Duodenal mucosa (tissue), 2 donors: ENCODE measurements around the gene ARMC7.
"Not testable (repeated sequence)": the region's sequence is repeated elsewhere in the genome, so short reads cannot be mapped to it uniquely, and the experiment has no call there.

Source experiments
- H3K27ac ChIP-seq: one replicate; pipeline ENCODE4 v1.7.0; 2013; ENCODE audit warnings: low read depth, low read length
- H3K27me3 ChIP-seq, 2 donors: one replicate each; pipeline ENCODE4 v1.7.0; 2013; ENCODE audit warnings: low read length in 2 of 2, control low read depth in 1 of 2; ENCODE audit not compliant: insufficient read depth in 2 of 2, control insufficient read depth in 1 of 2
- H3K36me3 ChIP-seq, 2 donors: one replicate each; pipeline ENCODE4 v1.7.0; 2013; ENCODE audit warnings: low read length in 2 of 2, control low read depth in 1 of 2; ENCODE audit not compliant: insufficient read depth in 2 of 2, control insufficient read depth in 1 of 2
- H3K4me1 ChIP-seq, 2 donors: one replicate each; pipeline ENCODE4 v1.7.0; 2013; ENCODE audit warnings: low read length in 2 of 2, control low read depth in 1 of 2; ENCODE audit not compliant: insufficient read depth in 2 of 2, control insufficient read depth in 1 of 2
- H3K4me3 ChIP-seq, 2 donors: one replicate each; pipeline ENCODE4 v1.7.0; 2013; ENCODE audit warnings: low read length in 2 of 2, low read depth in 1 of 2
- H3K9ac ChIP-seq, 2 donors: one replicate each; pipeline ENCODE4 v1.7.0; 2013; ENCODE audit warnings: low read length in 2 of 2, low read depth in 1 of 2
- H3K9me3 ChIP-seq, 2 donors: one replicate each; pipeline ENCODE4 v1.7.0; 2013; ENCODE audit warnings: low read length in 2 of 2, control low read depth in 1 of 2; ENCODE audit not compliant: control insufficient read depth in 1 of 2

The ARMC7 gene

GRCh38 chr17:75065562-75066151 is 44.1 kb upstream of the ARMC7 start:
- no peak overlapping the region for H3K27ac ChIP-seq
- no peaks in the 10 kb centered on the region for H3K9me3 ChIP-seq
- no peak overlapping the region for H3K4me3 ChIP-seq
- no peaks in the 10 kb centered on the region for H3K27me3 ChIP-seq
- no peak overlapping the region for H3K9ac ChIP-seq
- H3K36me3 ChIP-seq: peaks cover 23 to 48% of the 10 kb centered on the region in 2 donors
- no peaks in the 10 kb centered on the region for H3K4me1 ChIP-seq

GRCh38 chr17:75067856-75068255 is 41.9 kb upstream of the ARMC7 start:
- H3K9ac ChIP-seq: no peak overlapping the region
- H3K9me3 ChIP-seq: no peaks in the 10 kb centered on the region
- no peaks in the 10 kb centered on the region for H3K4me1 ChIP-seq
- H3K4me3 ChIP-seq: no peak overlapping the region
- no peak overlapping the region for H3K27ac ChIP-seq
- peaks cover 14 to 26% of the 10 kb centered on the region in 2 donors for H3K36me3 ChIP-seq
- no peaks in the 10 kb centered on the region for H3K27me3 ChIP-seq

- Histone ChIP-seq H3K4me3 (no peak overlapping the region), H3K4me1 (no peaks in the 10 kb centered on the region), H3K9ac (no peak overlapping the region), H3K27me3 (no peaks in the 10 kb centered on the region), H3K9me3 (no peaks in the 10 kb centered on the region), H3K36me3 (peaks cover 6 to 17% of the 10 kb centered on the region in 2 donors), H3K27ac (no peak overlapping the region)
These were observed 41.0 kb upstream of the ARMC7 start for GRCh38 chr17:75068750-75069149.

GRCh38 chr17:75069783-75070182 is 40.0 kb upstream of the ARMC7 start:
- H3K4me3 ChIP-seq: no peak overlapping the region
- H3K36me3 ChIP-seq: peaks cover 0 to 7% of the 10 kb centered on the region in 2 donors
- no peaks in the 10 kb centered on the region for H3K4me1 ChIP-seq
- H3K9me3 ChIP-seq: no peaks in the 10 kb centered on the region
- no peak overlapping the region for H3K9ac ChIP-seq
- no peaks in the 10 kb centered on the region for H3K27me3 ChIP-seq
- no peak overlapping the region for H3K27ac ChIP-seq

GRCh38 chr17:75071478-75072271 is 38.1 kb upstream of the ARMC7 start:
- not testable (repeated sequence) for H3K4me3 ChIP-seq, H3K36me3 ChIP-seq, H3K9me3 ChIP-seq, H3K4me1 ChIP-seq, H3K27ac ChIP-seq, H3K27me3 ChIP-seq, H3K9ac ChIP-seq

- H3K9me3 ChIP-seq, H3K9ac ChIP-seq, H3K4me3 ChIP-seq, H3K27me3 ChIP-seq, H3K36me3 ChIP-seq, H3K27ac ChIP-seq: not testable (repeated sequence)
- peaks cover 6 to 14% of the 10 kb centered on the region in 2 donors for H3K4me1 ChIP-seq
These were observed 36.9 kb upstream of the ARMC7 start for GRCh38 chr17:75072909-75073308.

- Histone ChIP-seq H3K4me1 (peaks cover 13 to 22% of the 10 kb centered on the region in 2 donors), H3K27me3 (no peaks in the 10 kb centered on the region), H3K9ac (peak overlapping the region in 1 of 2 donors; percentile 26), H3K36me3 (no peaks in the 10 kb centered on the region), H3K4me3 (no peak overlapping the region), H3K9me3 (no peaks in the 10 kb centered on the region), H3K27ac (no peak overlapping the region)
These were observed 36.1 kb upstream of the ARMC7 start for GRCh38 chr17:75073618-75074047.

GRCh38 chr17:75074532-75074931 is 35.2 kb upstream of the ARMC7 start:
- Histone ChIP-seq H3K4me3 (no peak overlapping the region), H3K27me3 (no peaks in the 10 kb centered on the region), H3K27ac (no peak overlapping the region), H3K9ac (no peak overlapping the region), H3K4me1 (peaks cover 22 to 31% of the 10 kb centered on the region in 2 donors), H3K36me3 (no peaks in the 10 kb centered on the region), H3K9me3 (no peaks in the 10 kb centered on the region)

- Histone ChIP-seq H3K27me3 (no peaks in the 10 kb centered on the region), H3K9me3 (no peaks in the 10 kb centered on the region), H3K9ac (no peak overlapping the region), H3K36me3 (no peaks in the 10 kb centered on the region), H3K4me3 (no peak overlapping the region), H3K27ac (no peak overlapping the region), H3K4me1 (peaks cover 25 to 35% of the 10 kb centered on the region in 2 donors)
These were observed 34.0 kb upstream of the ARMC7 start for GRCh38 chr17:75075597-75076336.

GRCh38 chr17:75077072-75077495 is 32.7 kb upstream of the ARMC7 start:
- no peaks in the 10 kb centered on the region for H3K27me3 ChIP-seq
- H3K4me3 ChIP-seq: peak overlapping the region; percentile 58 to 67
- H3K4me1 ChIP-seq: peaks cover 25 to 35% of the 10 kb centered on the region in 2 donors
- no peaks in the 10 kb centered on the region for H3K36me3 ChIP-seq
- H3K9ac ChIP-seq: peak overlapping the region; percentile 63 to 76
- H3K9me3 ChIP-seq: no peaks in the 10 kb centered on the region
- H3K27ac ChIP-seq: peak overlapping the region; percentile 70
